HL-60 (cell line): ENCODE measurements around the gene ATOSB.

Experiments
- POLR2AphosphoS5 ChIP-seq: IDR thresholded peaks from 2 replicates; pipeline ENCODE4 v1.6.1; 2012; ENCODE audit warnings: low read depth
- SPI1 ChIP-seq: IDR thresholded peaks from 2 replicates; pipeline ENCODE4 v1.6.1; 2012; ENCODE audit warnings: low read depth, mild to moderate bottlenecking, borderline replicate concordance
- TF ChIP-seq, protein P1 (sequence below): IDR thresholded peaks from one replicate; pipeline ENCODE4 v1.5.1; 2011; ENCODE audit warnings: low read length, control low read depth, inconsistent platforms; ENCODE audit not compliant: insufficient read depth

GRCh38 chr9:35142037-35142436, 26.4 kb upstream of the ATOSB start:
- TF ChIP-seq SPI1 (no peak), POLR2AphosphoS5 (no peak)
- TF ChIP-seq, protein P1, sequence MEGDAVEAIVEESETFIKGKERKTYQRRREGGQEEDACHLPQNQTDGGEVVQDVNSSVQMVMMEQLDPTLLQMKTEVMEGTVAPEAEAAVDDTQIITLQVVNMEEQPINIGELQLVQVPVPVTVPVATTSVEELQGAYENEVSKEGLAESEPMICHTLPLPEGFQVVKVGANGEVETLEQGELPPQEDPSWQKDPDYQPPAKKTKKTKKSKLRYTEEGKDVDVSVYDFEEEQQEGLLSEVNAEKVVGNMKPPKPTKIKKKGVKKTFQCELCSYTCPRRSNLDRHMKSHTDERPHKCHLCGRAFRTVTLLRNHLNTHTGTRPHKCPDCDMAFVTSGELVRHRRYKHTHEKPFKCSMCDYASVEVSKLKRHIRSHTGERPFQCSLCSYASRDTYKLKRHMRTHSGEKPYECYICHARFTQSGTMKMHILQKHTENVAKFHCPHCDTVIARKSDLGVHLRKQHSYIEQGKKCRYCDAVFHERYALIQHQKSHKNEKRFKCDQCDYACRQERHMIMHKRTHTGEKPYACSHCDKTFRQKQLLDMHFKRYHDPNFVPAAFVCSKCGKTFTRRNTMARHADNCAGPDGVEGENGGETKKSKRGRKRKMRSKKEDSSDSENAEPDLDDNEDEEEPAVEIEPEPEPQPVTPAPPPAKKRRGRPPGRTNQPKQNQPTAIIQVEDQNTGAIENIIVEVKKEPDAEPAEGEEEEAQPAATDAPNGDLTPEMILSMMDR = no peak
